HepG2 (cell line): ENCODE results near the gene MPO. TPM values are rescaled to one million over a fixed set of nuclear protein-coding genes. Genes with fewer than 3 reads are reported as not detected.

ENCODE experiments used
- ATF7 ChIP-seq, 2 experiments: fragments of 450-650 bp in 1 of 2; sonication (generic) in 1 of 2; formaldehyde crosslinking in 1 of 2; IDR thresholded peaks; 2 replicates each; pipeline versions ENCODE4 v1.4.0 to v1.6.1; 2016 to 2020; ENCODE audit warnings: antibody characterized with exemption in 1 of 2, mild to moderate bottlenecking in 1 of 2, missing genetic modification reagents in 1 of 2
- IKZF1 ChIP-seq: fragments of 450-650 bp; IDR thresholded peaks from 2 replicates; pipeline ENCODE4 v1.7.1; 2016
- KDM2A ChIP-seq: sonication (generic); formaldehyde crosslinking; IDR thresholded peaks from 2 replicates; pipeline ENCODE4 v1.4.0; 2020; ENCODE audit warnings: low read depth, missing genetic modification reagents, borderline replicate concordance
- NONO ChIP-seq, 2 experiments: fragments of 450-650 bp in 1 of 2; sonication (generic) in 1 of 2; formaldehyde crosslinking in 1 of 2; IDR thresholded peaks in 1 of 2; conservative IDR thresholded peaks in 1 of 2; 2 replicates each; pipeline versions ENCODE4 v1.6.1 to v1.8.0; 2017 to 2022; ENCODE audit warnings: mild to moderate bottlenecking in 1 of 2, missing genetic modification reagents in 1 of 2, moderate library complexity in 1 of 2
- ZBTB20 ChIP-seq: sonication (generic); formaldehyde crosslinking; IDR thresholded peaks from 2 replicates; pipeline ENCODE4 v1.8.1; 2023; ENCODE audit warnings: missing genetic modification reagents, low read depth, mild to moderate bottlenecking, borderline replicate concordance
- ZNF816 ChIP-seq: sonication (generic); formaldehyde crosslinking; IDR thresholded peaks from 2 replicates; pipeline ENCODE4 v1.8.0; 2022; ENCODE audit warnings: missing genetic modification reagents, mild to moderate bottlenecking, borderline replicate concordance
- polyA plus RNA-seq, 8 experiments: library from polyadenylated mRNA; depleted of rRNA in 3 of 8; stranded (reverse) in 7 of 8; unstranded in 1 of 8; fragments of >200 nt; fragmentation: Illumina TruSeq in 4 of 8; extraction: Trizol in 4 of 8; gene quantifications; 2 replicates each; pipeline versions ENCODE4 v1.2.1 to v1.2.3, GENCODE V29; 2011 to 2016; ENCODE audit warnings: low read depth in 4 of 8, missing spikeins in 1 of 8, mixed read lengths in 1 of 8; ENCODE audit not compliant: insufficient read depth in 1 of 8
- total RNA-seq, 5 experiments: library from RNA; depleted of rRNA; stranded (reverse); fragments of >200 nt; fragmentation: Illumina TruSeq; extraction: Trizol; gene quantifications; 2 replicates each; pipeline ENCODE4 v1.2.3, GENCODE V29; 2016; ENCODE audit warnings: low read depth in 1 of 5
- TF ChIP-seq, protein P1 (sequence below), 2 experiments: fragments of 450-650 bp in 1 of 2; sonication (generic) in 1 of 2; formaldehyde crosslinking in 1 of 2; IDR thresholded peaks; 2 replicates each; pipeline versions ENCODE4 v1.6.1 to v1.8.0; 2016 to 2022; ENCODE audit warnings: antibody characterized with exemption in 1 of 2, mild to moderate bottlenecking in 1 of 2, missing genetic modification reagents in 1 of 2
- TF ChIP-seq, protein P2 (sequence below): sonication (generic); formaldehyde crosslinking; IDR thresholded peaks from 2 replicates; pipeline ENCODE4 v1.8.1; 2023; ENCODE audit warnings: mild to moderate bottlenecking, missing genetic modification reagents
- TF ChIP-seq, protein P3 (sequence below): IDR thresholded peaks from 2 replicates; pipeline ENCODE4 v1.6.1; 2016; ENCODE audit warnings: missing biosample characterization, missing genetic modification reagents, low read depth

The MPO gene
- total and polyA plus RNA-seq, 2 of the 13 experiments (the other 11 are each of a cell fraction or from before 2014, with no cell fraction given): not detected

DNA sequence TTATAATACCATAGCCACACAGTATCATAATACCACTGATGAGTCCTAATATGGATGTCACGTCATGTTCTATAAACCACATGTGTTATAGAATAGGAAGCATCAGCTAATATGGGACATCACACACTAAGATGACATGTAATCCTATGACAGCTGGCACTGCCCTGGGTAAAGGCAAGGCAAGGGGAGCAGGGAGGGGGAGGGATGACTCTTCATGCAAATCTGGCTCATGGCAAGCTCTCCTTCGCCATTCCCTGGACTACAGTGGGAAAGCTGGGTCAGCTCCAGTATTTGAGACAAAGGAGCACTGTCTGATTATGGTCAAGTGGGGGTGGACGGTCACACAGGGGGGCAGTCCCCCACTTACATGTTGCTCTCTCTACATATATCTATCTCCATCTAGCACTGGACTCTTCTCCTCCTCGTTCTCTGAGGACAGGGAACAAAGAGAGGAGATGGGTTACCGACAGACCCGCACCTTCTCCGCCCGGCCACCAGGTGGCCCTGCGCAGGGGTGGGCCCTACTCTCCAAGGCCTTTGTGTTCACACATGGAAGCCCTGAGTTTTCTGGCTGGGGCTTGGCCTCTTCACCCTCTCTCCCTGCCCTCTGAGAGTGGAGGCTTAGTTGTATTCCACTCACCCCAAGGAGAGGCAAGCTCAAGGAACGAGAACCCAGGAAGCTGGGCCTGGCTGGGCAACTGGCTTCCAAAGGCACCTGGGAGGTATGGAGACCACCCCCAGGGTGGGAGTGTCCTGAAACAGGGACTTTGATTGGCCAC, 23.4 kb upstream of the MPO start (continued):
- TF ChIP-seq, protein P1, sequence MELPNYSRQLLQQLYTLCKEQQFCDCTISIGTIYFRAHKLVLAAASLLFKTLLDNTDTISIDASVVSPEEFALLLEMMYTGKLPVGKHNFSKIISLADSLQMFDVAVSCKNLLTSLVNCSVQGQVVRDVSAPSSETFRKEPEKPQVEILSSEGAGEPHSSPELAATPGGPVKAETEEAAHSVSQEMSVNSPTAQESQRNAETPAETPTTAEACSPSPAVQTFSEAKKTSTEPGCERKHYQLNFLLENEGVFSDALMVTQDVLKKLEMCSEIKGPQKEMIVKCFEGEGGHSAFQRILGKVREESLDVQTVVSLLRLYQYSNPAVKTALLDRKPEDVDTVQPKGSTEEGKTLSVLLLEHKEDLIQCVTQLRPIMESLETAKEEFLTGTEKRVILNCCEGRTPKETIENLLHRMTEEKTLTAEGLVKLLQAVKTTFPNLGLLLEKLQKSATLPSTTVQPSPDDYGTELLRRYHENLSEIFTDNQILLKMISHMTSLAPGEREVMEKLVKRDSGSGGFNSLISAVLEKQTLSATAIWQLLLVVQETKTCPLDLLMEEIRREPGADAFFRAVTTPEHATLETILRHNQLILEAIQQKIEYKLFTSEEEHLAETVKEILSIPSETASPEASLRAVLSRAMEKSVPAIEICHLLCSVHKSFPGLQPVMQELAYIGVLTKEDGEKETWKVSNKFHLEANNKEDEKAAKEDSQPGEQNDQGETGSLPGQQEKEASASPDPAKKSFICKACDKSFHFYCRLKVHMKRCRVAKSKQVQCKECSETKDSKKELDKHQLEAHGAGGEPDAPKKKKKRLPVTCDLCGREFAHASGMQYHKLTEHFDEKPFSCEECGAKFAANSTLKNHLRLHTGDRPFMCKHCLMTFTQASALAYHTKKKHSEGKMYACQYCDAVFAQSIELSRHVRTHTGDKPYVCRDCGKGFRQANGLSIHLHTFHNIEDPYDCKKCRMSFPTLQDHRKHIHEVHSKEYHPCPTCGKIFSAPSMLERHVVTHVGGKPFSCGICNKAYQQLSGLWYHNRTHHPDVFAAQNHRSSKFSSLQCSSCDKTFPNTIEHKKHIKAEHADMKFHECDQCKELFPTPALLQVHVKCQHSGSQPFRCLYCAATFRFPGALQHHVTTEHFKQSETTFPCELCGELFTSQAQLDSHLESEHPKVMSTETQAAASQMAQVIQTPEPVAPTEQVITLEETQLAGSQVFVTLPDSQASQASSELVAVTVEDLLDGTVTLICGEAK (IDR thresholded peaks at IDR 0.05): no peak
- TF ChIP-seq, protein P1 (CRISPR knock-in tag; IDR thresholded peaks at IDR 0.05): no peak
- TF ChIP-seq IKZF1: no peak
- TF ChIP-seq KDM2A: peak; percentile 24; the same call in 1 of the 2 replicates
- no peak for TF ChIP-seq ZNF816 (CRISPR knock-in tag)
- no peak for TF ChIP-seq ATF7 (IDR thresholded peaks at IDR 0.05)
- TF ChIP-seq ATF7 (CRISPR knock-in tag; IDR thresholded peaks at IDR 0.05): no peak
- TF ChIP-seq, protein P2, sequence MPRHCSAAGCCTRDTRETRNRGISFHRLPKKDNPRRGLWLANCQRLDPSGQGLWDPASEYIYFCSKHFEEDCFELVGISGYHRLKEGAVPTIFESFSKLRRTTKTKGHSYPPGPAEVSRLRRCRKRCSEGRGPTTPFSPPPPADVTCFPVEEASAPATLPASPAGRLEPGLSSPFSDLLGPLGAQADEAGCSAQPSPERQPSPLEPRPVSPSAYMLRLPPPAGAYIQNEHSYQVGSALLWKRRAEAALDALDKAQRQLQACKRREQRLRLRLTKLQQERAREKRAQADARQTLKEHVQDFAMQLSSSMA (CRISPR knock-in tag): 0 out of 2 replicates have a peak, but pooled peaks have one; percentile 56
- TF ChIP-seq, protein P3, sequence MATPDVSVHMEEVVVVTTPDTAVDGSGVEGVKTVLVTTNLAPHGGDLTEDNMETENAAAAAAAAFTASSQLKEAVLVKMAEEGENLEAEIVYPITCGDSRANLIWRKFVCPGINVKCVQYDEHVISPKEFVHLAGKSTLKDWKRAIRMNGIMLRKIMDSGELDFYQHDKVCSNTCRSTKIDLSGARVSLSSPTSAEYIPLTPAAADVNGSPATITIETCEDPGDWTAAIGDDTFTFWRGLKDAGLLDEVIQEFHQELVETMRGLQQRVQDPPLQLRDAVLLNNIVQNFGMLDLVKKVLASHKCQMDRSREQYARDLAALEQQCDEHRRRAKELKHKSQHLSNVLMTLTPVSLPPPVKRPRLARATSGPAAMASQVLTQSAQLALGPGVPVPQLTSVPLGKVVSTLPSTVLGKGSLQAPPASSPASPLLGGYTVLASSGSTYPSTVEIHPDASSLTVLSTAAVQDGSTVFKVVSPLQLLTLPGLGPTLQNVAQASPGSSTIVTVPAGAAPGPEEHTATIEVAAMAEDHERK (CRISPR knock-in tag): no peak
- TF ChIP-seq ZBTB20 (CRISPR knock-in tag): no peak
- TF ChIP-seq NONO (IDR thresholded peaks at IDR 0.05): no peak
- 0 out of 2 replicates have a peak, but pooled peaks have one; percentile 8 for TF ChIP-seq NONO (CRISPR knock-in tag; conservative IDR thresholded peaks at IDR 0.05)
